ENCODE data around the gene HNRNPC.

The HNRNPC gene

GRCh38 chr14:21206753-21207684 lies 62.2 kb downstream of the HNRNPC start:
- no peaks in the 10 kb centered on the region for H3K27me3 ChIP-seq (ENCODE audit: insufficient read depth, low read length, poor library complexity)
- no peak overlapping the region for H3K4me3 ChIP-seq (ENCODE audit: low read depth in 1 of 2, low read length in 2 of 2)
- H3K27ac ChIP-seq (ENCODE audit: low read length): no peak overlapping the region
- no peak overlapping the region for H2AFZ ChIP-seq (ENCODE audit: low read depth, low read length)
- no peaks in the 10 kb centered on the region for H3K4me1 ChIP-seq (ENCODE audit: insufficient read depth, low read length)
- H3K79me2 ChIP-seq (ENCODE audit: insufficient read depth, low read length): peaks cover 5% of the 10 kb centered on the region
- peaks cover 48% of the 10 kb centered on the region for H3K36me3 ChIP-seq (ENCODE audit: insufficient read depth, low read length)
- H3K4me2 ChIP-seq (ENCODE audit: insufficient read depth, low read length): no peak overlapping the region
- no peaks in the 10 kb centered on the region for H3K9me3 ChIP-seq (ENCODE audit: insufficient read depth, low read length, severe bottlenecking)
- no peak overlapping the region for H3K9ac ChIP-seq (ENCODE audit: low read depth, low read length)
- ATAC-seq (ENCODE audit: insufficient read depth, low read depth): no peak
- no peak for TF ChIP-seq EZH2 (IDR thresholded peaks at IDR 0.05; ENCODE audit: borderline replicate concordance, low read depth, low read length, severe bottlenecking)
- TF ChIP-seq, protein P1, sequence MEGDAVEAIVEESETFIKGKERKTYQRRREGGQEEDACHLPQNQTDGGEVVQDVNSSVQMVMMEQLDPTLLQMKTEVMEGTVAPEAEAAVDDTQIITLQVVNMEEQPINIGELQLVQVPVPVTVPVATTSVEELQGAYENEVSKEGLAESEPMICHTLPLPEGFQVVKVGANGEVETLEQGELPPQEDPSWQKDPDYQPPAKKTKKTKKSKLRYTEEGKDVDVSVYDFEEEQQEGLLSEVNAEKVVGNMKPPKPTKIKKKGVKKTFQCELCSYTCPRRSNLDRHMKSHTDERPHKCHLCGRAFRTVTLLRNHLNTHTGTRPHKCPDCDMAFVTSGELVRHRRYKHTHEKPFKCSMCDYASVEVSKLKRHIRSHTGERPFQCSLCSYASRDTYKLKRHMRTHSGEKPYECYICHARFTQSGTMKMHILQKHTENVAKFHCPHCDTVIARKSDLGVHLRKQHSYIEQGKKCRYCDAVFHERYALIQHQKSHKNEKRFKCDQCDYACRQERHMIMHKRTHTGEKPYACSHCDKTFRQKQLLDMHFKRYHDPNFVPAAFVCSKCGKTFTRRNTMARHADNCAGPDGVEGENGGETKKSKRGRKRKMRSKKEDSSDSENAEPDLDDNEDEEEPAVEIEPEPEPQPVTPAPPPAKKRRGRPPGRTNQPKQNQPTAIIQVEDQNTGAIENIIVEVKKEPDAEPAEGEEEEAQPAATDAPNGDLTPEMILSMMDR (IDR thresholded peaks at IDR 0.05; ENCODE audit: borderline replicate concordance, extremely low read depth, low read length, poor library complexity, severe bottlenecking): no peak
- no peak for DNase-seq
- H4K20me1 ChIP-seq (ENCODE audit: insufficient read depth, low read length): peaks cover 29% of the 10 kb centered on the region; the same call in 1 of the 2 replicates

DNA sequence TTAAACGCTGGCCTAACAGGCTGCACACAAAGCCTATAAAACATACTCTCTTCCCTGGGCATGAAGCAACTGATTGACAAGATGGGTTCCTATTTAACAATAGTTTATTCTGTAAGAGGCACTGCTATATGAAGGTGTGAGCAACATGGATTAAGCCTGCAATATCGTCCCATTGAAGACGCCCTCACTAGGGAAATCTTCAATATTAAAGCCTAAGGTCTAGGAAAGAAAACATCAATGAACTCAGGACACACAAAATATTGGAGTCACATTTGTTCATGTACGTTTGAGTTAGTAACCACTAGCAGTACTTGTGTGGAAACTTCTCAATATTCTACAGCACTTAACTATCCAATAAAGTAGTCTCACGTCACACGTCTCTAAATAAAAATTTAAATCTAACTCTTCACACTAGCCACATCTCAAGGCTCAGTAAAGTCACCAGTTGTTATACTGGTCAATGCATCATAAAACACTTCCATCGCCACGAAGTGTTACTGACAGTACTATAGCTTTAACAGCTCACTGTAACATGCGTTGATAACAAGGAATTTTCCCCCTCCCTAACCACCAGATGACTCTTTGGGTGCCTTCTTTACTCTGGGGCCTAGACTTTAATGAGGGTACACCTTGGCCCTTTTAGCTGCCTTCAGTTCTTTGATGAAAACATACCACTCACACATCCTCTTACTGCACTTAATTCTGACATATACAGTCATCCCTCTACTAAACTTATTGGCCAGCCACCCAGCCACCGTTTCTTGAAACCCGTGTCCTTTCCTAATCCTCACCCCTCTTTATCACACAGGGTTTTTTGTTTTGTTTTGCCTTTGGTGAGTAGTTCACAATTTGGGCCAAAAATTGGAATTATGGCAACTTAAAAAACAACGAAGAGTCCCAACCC lies 63.3 kb downstream of the HNRNPC start:
- TF ChIP-seq EZH2 (IDR thresholded peaks at IDR 0.05; ENCODE audit: borderline replicate concordance, low read depth, low read length, severe bottlenecking): no peak
- TF ChIP-seq, protein P1 (IDR thresholded peaks at IDR 0.05; ENCODE audit: borderline replicate concordance, extremely low read depth, low read length, poor library complexity, severe bottlenecking): no peak
- no peak overlapping the region for H3K9ac ChIP-seq (ENCODE audit: low read depth, low read length)
- H3K27ac ChIP-seq (ENCODE audit: low read length): no peak overlapping the region
- H4K20me1 ChIP-seq (ENCODE audit: insufficient read depth, low read length): peaks cover 27% of the 10 kb centered on the region; the same call in 1 of the 2 replicates
- H3K4me2 ChIP-seq (ENCODE audit: insufficient read depth, low read length): no peak overlapping the region
- H3K4me1 ChIP-seq (ENCODE audit: insufficient read depth, low read length): no peaks in the 10 kb centered on the region
- DNase-seq (no peak), ATAC-seq (ENCODE audit: insufficient read depth, low read depth) (peak; percentile 17; the same call in 2 of the 3 replicates)
- H3K36me3 ChIP-seq (ENCODE audit: insufficient read depth, low read length): peaks cover 38% of the 10 kb centered on the region
- no peaks in the 10 kb centered on the region for H3K79me2 ChIP-seq (ENCODE audit: insufficient read depth, low read length)
- H3K27me3 ChIP-seq (ENCODE audit: insufficient read depth, low read length, poor library complexity): no peaks in the 10 kb centered on the region
- H3K4me3 ChIP-seq (ENCODE audit: low read depth in 1 of 2, low read length in 2 of 2): no peak overlapping the region
- H2AFZ ChIP-seq (ENCODE audit: low read depth, low read length): no peak overlapping the region
- no peaks in the 10 kb centered on the region for H3K9me3 ChIP-seq (ENCODE audit: insufficient read depth, low read length, severe bottlenecking)

GRCh38 chr14:21205026-21205677 lies 64.1 kb downstream of the HNRNPC start:
- H3K4me3 ChIP-seq (ENCODE audit: low read depth in 1 of 2, low read length in 2 of 2): no peak overlapping the region
- peaks cover 35% of the 10 kb centered on the region for H3K36me3 ChIP-seq (ENCODE audit: insufficient read depth, low read length)
- DNase-seq (no peak), ATAC-seq (ENCODE audit: insufficient read depth, low read depth) (peak; percentile 3; the same call in 1 of the 3 replicates)
- H3K27me3 ChIP-seq (ENCODE audit: insufficient read depth, low read length, poor library complexity): no peaks in the 10 kb centered on the region
- H3K9ac ChIP-seq (ENCODE audit: low read depth, low read length): no peak overlapping the region
- TF ChIP-seq, protein P1 (IDR thresholded peaks at IDR 0.05; ENCODE audit: borderline replicate concordance, extremely low read depth, low read length, poor library complexity, severe bottlenecking): no peak
- no peak for TF ChIP-seq EZH2 (IDR thresholded peaks at IDR 0.05; ENCODE audit: borderline replicate concordance, low read depth, low read length, severe bottlenecking)
- no peaks in the 10 kb centered on the region for H3K4me1 ChIP-seq (ENCODE audit: insufficient read depth, low read length)
- H3K79me2 ChIP-seq (ENCODE audit: insufficient read depth, low read length): no peaks in the 10 kb centered on the region
- H3K27ac ChIP-seq (ENCODE audit: low read length): no peak overlapping the region
- no peaks in the 10 kb centered on the region for H3K9me3 ChIP-seq (ENCODE audit: insufficient read depth, low read length, severe bottlenecking)
- no peak overlapping the region for H2AFZ ChIP-seq (ENCODE audit: low read depth, low read length)
- peaks cover 26% of the 10 kb centered on the region; the same call in 1 of the 2 replicates for H4K20me1 ChIP-seq (ENCODE audit: insufficient read depth, low read length)
- H3K4me2 ChIP-seq (ENCODE audit: insufficient read depth, low read length): no peak overlapping the region

Data from DND-41 (cell line).